Nephron progenitor cell (in vitro differentiated cells): Measurements from ENCODE around the gene CDC14B.
A peak's percentile ranks its signal among the peaks of the same experiment; 100 is the strongest.

ENCODE experiments used
- DNase-seq: peaks from one replicate; pipeline ENCODE4 v3.0.0; 2021
- H3K27ac Mint-ChIP-seq: 2 replicates; pipeline ENCODE4 v1.8.0; 2021; ENCODE audit warnings: mild to moderate bottlenecking, moderate library complexity, mixed read lengths
- H3K27me3 Mint-ChIP-seq: 2 replicates; pipeline ENCODE4 v1.8.0; 2021; ENCODE audit warnings: mild to moderate bottlenecking, low read depth, mixed read lengths; ENCODE audit not compliant: poor library complexity
- H3K36me3 Mint-ChIP-seq: 2 replicates; pipeline ENCODE4 v1.8.0; 2021; ENCODE audit warnings: low read depth, mixed read lengths
- H3K4me1 Mint-ChIP-seq: 2 replicates; pipeline ENCODE4 v1.8.0; 2021; ENCODE audit warnings: mixed read lengths
- H3K4me3 Mint-ChIP-seq: 2 replicates; pipeline ENCODE4 v1.8.0; 2021; ENCODE audit warnings: mild to moderate bottlenecking, moderate library complexity, mixed read lengths
- H3K9me3 Mint-ChIP-seq: 2 replicates; pipeline ENCODE4 v1.8.0; 2021; ENCODE audit warnings: mild to moderate bottlenecking, moderate library complexity, mixed read lengths
- TF ChIP-seq, protein P1 (sequence below): fragments of 200-600 bp; sonication (generic); IDR thresholded peaks from 2 replicates; pipeline ENCODE4 v1.5.0; 2021; ENCODE audit warnings: antibody characterized with exemption

The CDC14B gene

DNA sequence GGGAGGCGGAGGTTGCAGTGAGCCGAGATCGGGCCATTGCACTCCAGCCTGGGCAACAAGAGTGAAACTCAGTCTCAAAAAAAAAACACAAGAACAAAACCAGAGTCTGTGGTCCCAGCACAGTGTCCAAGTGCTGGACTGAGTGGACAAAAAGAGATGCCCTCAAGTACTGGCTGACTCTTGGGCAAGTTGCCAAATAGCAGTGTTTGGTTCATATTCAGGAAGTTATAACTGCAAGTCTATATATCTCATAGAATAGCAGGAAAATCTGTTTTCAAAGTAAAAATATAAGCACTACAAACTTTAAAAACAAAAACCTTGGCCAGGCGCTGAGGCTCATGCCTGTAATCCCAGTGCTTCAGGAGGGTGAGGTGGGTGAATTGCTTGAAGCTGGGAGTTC is 162.4 kb downstream of the CDC14B start:
- TF ChIP-seq, protein P1, sequence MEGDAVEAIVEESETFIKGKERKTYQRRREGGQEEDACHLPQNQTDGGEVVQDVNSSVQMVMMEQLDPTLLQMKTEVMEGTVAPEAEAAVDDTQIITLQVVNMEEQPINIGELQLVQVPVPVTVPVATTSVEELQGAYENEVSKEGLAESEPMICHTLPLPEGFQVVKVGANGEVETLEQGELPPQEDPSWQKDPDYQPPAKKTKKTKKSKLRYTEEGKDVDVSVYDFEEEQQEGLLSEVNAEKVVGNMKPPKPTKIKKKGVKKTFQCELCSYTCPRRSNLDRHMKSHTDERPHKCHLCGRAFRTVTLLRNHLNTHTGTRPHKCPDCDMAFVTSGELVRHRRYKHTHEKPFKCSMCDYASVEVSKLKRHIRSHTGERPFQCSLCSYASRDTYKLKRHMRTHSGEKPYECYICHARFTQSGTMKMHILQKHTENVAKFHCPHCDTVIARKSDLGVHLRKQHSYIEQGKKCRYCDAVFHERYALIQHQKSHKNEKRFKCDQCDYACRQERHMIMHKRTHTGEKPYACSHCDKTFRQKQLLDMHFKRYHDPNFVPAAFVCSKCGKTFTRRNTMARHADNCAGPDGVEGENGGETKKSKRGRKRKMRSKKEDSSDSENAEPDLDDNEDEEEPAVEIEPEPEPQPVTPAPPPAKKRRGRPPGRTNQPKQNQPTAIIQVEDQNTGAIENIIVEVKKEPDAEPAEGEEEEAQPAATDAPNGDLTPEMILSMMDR: no peak
- H3K9me3 Mint-ChIP-seq: no peaks in the 10 kb centered on the region
- peaks cover 29% of the 10 kb centered on the region for H3K4me1 Mint-ChIP-seq
- H3K27ac Mint-ChIP-seq: no peak overlapping the region
- H3K27me3 Mint-ChIP-seq: no peaks in the 10 kb centered on the region
- H3K4me3 Mint-ChIP-seq: no peak overlapping the region
- no peak for DNase-seq
- H3K36me3 Mint-ChIP-seq: peaks cover 19% of the 10 kb centered on the region

DNA sequence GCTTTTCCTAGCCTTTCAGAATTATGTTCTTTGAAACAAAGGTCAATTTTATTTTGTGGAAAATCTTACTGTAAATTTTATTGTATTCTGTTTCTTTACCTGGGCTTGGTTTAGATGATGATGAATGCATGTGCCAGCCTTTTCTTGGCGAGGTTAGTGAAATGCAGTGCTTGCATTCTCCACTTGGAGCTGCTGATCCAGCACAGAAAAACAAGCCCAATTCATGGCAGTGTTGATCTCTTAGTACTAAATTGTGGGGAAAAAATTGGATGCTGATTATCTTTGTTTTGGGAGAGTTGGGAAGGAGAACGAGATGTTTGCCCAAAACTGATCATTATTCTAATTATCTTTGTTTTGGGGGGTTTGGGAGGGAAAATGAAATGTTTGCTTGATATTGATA is 166.0 kb downstream of the CDC14B start:
- Mint-ChIP-seq H3K4me3 (no peak overlapping the region), H3K27ac (no peak overlapping the region), H3K27me3 (peaks cover 8% of the 10 kb centered on the region), H3K4me1 (peaks cover 28% of the 10 kb centered on the region), H3K36me3 (peaks cover 5% of the 10 kb centered on the region), H3K9me3 (no peaks in the 10 kb centered on the region)
- TF ChIP-seq, protein P1: peak; percentile 36
- DNase-seq: no peak

DNA sequence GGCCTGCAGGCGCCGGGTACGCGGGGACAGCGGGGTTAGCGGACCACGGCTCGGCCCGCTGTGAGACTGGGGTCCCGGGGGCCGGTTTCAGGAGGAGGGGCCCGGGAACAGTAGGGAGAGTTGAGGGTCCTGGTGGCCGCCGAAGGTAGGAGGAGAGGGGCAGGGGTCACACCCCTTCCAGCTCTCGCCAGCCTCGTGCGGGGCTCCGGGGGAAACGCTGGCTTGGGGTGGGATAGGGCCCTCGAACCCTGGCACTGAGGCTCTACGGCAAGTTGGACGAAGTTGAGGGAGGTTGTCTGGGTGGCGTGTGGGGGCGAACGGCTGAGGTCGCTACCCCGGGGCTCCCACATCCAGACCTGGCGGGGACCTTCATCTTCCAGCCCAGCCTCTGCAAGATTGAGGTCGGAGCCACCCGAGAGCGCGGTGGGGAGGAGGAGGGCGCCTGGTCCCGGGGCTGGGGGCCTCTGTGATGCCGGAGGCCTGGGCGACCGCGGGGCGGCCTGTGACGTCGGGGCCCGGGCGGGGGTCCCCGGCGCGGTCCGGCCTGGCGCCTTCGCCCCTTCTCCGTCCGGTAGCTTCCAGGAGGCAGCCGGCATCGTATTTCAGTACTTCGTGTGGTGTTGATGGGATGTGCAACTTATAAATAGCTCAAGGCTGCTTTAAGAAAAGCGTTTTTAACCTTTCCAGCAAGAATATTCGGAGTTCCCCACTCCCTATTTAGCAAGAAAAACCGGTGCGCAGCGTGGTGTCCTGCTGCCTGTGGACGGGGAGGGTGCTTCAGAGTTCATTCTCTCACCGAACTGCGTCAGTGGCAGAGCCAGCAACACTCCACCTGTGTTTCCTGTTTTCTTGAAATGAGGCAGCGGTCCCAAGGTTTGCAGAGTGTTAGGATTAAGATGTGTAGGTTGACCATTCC is 168.8 kb downstream of the CDC14B start:
- TF ChIP-seq, protein P1: no peak
- H3K4me1 Mint-ChIP-seq: peaks cover 30% of the 10 kb centered on the region
- no peak overlapping the region for H3K27ac Mint-ChIP-seq
- peak overlapping the region; percentile 88 for H3K4me3 Mint-ChIP-seq
- DNase-seq: peak; percentile 52
- H3K27me3 Mint-ChIP-seq: peaks cover 25% of the 10 kb centered on the region
- no peaks in the 10 kb centered on the region for H3K9me3 Mint-ChIP-seq
- no peaks in the 10 kb centered on the region for H3K36me3 Mint-ChIP-seq
